HepG2 (cell line): ENCODE data around the gene CTRL. TPM values are rescaled to one million over a fixed set of nuclear protein-coding genes. Genes with fewer than 3 reads are reported as not detected.
A peak's percentile ranks its signal among the peaks of the same experiment; 100 is the strongest.

Experiments
- CHCHD3 ChIP-seq: sonication (generic); formaldehyde crosslinking; IDR thresholded peaks from 2 replicates; pipeline ENCODE4 v1.8.0; 2022; ENCODE audit warnings: mild to moderate bottlenecking, missing genetic modification reagents, moderate library complexity
- HOXA7 ChIP-seq: sonication (generic); formaldehyde crosslinking; IDR thresholded peaks from 2 replicates; pipeline ENCODE4 v1.8.1; 2022; ENCODE audit warnings: mild to moderate bottlenecking, missing genetic modification reagents, moderate library complexity
- KIAA2018 ChIP-seq: sonication (generic); formaldehyde crosslinking; IDR thresholded peaks from 2 replicates; pipeline ENCODE4 v1.5.0; 2020; ENCODE audit warnings: mild to moderate bottlenecking, missing genetic modification reagents, borderline replicate concordance
- NONO ChIP-seq, 2 experiments: fragments of 450-650 bp in 1 of 2; sonication (generic) in 1 of 2; formaldehyde crosslinking in 1 of 2; IDR thresholded peaks in 1 of 2; conservative IDR thresholded peaks in 1 of 2; 2 replicates each; pipeline versions ENCODE4 v1.6.1 to v1.8.0; 2017 to 2022; ENCODE audit warnings: mild to moderate bottlenecking in 1 of 2, missing genetic modification reagents in 1 of 2, moderate library complexity in 1 of 2
- PITX1 ChIP-seq: sonication (generic); formaldehyde crosslinking; IDR thresholded peaks from 2 replicates; pipeline ENCODE4 v1.5.1; 2020; ENCODE audit warnings: mild to moderate bottlenecking, missing genetic modification reagents
- POLR2AphosphoS5 ChIP-seq: IDR thresholded peaks from 2 replicates; pipeline ENCODE4 v1.6.1; 2012; ENCODE audit warnings: low read depth, low read length
- RELA ChIP-seq: sonication (generic); formaldehyde crosslinking; IDR thresholded peaks from 2 replicates; pipeline ENCODE4 v1.4.0; 2020; ENCODE audit warnings: missing genetic modification reagents
- SP2 ChIP-seq: sonication (generic); formaldehyde crosslinking; IDR thresholded peaks from 2 replicates; pipeline ENCODE4 v1.5.1; 2020; ENCODE audit warnings: mild to moderate bottlenecking, missing genetic modification reagents
- SRSF1 ChIP-seq: fragments of 200-400 bp; formaldehyde crosslinking; optimal IDR thresholded peaks from 2 replicates; pipeline ENCODE3; 2017; ENCODE audit warnings: mild to moderate bottlenecking, low read depth, low read length, moderate library complexity
- SSRP1 ChIP-seq: IDR thresholded peaks from 2 replicates; pipeline ENCODE4 v1.6.1; 2016; ENCODE audit warnings: control low read depth
- XBP1 ChIP-seq: sonication (generic); formaldehyde crosslinking; IDR thresholded peaks from 2 replicates; pipeline ENCODE4 v1.5.0; 2020; ENCODE audit warnings: missing genetic modification reagents
- ZBTB39 ChIP-seq: sonication (generic); formaldehyde crosslinking; IDR thresholded peaks from 2 replicates; pipeline ENCODE4 v1.5.0; 2020; ENCODE audit warnings: missing genetic modification reagents
- ZFP36 ChIP-seq: fragments of 150-350 bp; IDR thresholded peaks from 2 replicates; pipeline ENCODE4 v1.6.1; 2018; ENCODE audit warnings: borderline replicate concordance, low read length, low read depth; ENCODE audit not compliant: partially characterized antibody
- ZFYVE20 ChIP-seq: sonication (generic); formaldehyde crosslinking; IDR thresholded peaks from 2 replicates; pipeline ENCODE4 v1.8.0; 2023; ENCODE audit warnings: low read depth, mild to moderate bottlenecking, moderate library complexity, missing genetic modification reagents, borderline replicate concordance
- ZNF251 ChIP-seq: sonication (generic); formaldehyde crosslinking; IDR thresholded peaks from 2 replicates; pipeline ENCODE4 v1.9.0; 2021; ENCODE audit warnings: mild to moderate bottlenecking, missing genetic modification reagents
- ZNF260 ChIP-seq: sonication (generic); formaldehyde crosslinking; IDR thresholded peaks from 2 replicates; pipeline ENCODE4 v1.4.0; 2020; ENCODE audit warnings: missing genetic modification reagents, low read depth, mild to moderate bottlenecking, borderline replicate concordance
- ZNF274 ChIP-seq: sonication (generic); formaldehyde crosslinking; IDR thresholded peaks from 2 replicates; pipeline ENCODE4 v1.5.1; 2020; ENCODE audit warnings: mild to moderate bottlenecking, missing genetic modification reagents
- ZNF678 ChIP-seq: sonication (generic); formaldehyde crosslinking; IDR thresholded peaks from 2 replicates; pipeline ENCODE4 v1.4.0; 2020; ENCODE audit warnings: mild to moderate bottlenecking, missing genetic modification reagents
- polyA plus RNA-seq, 8 experiments: library from polyadenylated mRNA; depleted of rRNA in 3 of 8; stranded (reverse) in 7 of 8; unstranded in 1 of 8; fragments of >200 nt; fragmentation: Illumina TruSeq in 4 of 8; extraction: Trizol in 4 of 8; gene quantifications; 2 replicates each; pipeline versions ENCODE4 v1.2.1 to v1.2.3, GENCODE V29; 2011 to 2016; ENCODE audit warnings: low read depth in 4 of 8, missing spikeins in 1 of 8, mixed read lengths in 1 of 8; ENCODE audit not compliant: insufficient read depth in 1 of 8
- total RNA-seq, 5 experiments: library from RNA; depleted of rRNA; stranded (reverse); fragments of >200 nt; fragmentation: Illumina TruSeq; extraction: Trizol; gene quantifications; 2 replicates each; pipeline ENCODE4 v1.2.3, GENCODE V29; 2016; ENCODE audit warnings: low read depth in 1 of 5
- TF ChIP-seq, protein P1 (sequence below): sonication (generic); formaldehyde crosslinking; IDR thresholded peaks from 2 replicates; pipeline ENCODE4 v1.5.1; 2020; ENCODE audit warnings: mild to moderate bottlenecking, missing genetic modification reagents, moderate library complexity

CTRL gene
- total and polyA plus RNA-seq, 2 of the 13 experiments (the other 11 are each of a cell fraction or from before 2014, with no cell fraction given) = 1.9 to 2.7 TPM

GRCh38 chr16:67966549-67967182 lies 35.0 kb upstream of the CTRL start (continued):
- TF ChIP-seq, protein P1, sequence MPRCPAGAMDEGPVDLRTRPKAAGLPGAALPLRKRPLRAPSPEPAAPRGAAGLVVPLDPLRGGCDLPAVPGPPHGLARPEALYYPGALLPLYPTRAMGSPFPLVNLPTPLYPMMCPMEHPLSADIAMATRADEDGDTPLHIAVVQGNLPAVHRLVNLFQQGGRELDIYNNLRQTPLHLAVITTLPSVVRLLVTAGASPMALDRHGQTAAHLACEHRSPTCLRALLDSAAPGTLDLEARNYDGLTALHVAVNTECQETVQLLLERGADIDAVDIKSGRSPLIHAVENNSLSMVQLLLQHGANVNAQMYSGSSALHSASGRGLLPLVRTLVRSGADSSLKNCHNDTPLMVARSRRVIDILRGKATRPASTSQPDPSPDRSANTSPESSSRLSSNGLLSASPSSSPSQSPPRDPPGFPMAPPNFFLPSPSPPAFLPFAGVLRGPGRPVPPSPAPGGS (CRISPR knock-in tag) = no peak; the same call in 1 of the 2 replicates
- no peak for TF ChIP-seq ZFYVE20 (CRISPR knock-in tag)
- TF ChIP-seq POLR2AphosphoS5 = peak; percentile 40
- 0 out of 2 replicates have a peak, but pooled peaks have one; percentile 8 for TF ChIP-seq ZBTB39 (CRISPR knock-in tag)
- no peak for TF ChIP-seq ZNF260
- TF ChIP-seq RELA (CRISPR knock-in tag) = no peak
- no peak for TF ChIP-seq HOXA7 (CRISPR knock-in tag)
- TF ChIP-seq ZNF678 = no peak
- TF ChIP-seq KIAA2018 (CRISPR knock-in tag) = no peak
- no peak for TF ChIP-seq SRSF1
- TF ChIP-seq ZFP36 = no peak
- no peak for TF ChIP-seq ZNF274 (CRISPR knock-in tag)
- no peak for TF ChIP-seq XBP1
- no peak; the same call in 1 of the 2 replicates for TF ChIP-seq PITX1 (CRISPR knock-in tag)
- no peak for TF ChIP-seq SP2
- no peak for TF ChIP-seq NONO (IDR thresholded peaks at IDR 0.05)
- TF ChIP-seq NONO (CRISPR knock-in tag; conservative IDR thresholded peaks at IDR 0.05) = no peak
- no peak for TF ChIP-seq SSRP1
- TF ChIP-seq ZNF251 (CRISPR knock-in tag) = no peak
- TF ChIP-seq CHCHD3 (CRISPR knock-in tag) = no peak; the same call in 1 of the 2 replicates
